DND-41 (cell line): ENCODE data around the gene ARMC9.

Experiments
- EZH2 ChIP-seq: IDR thresholded peaks from 3 replicates; pipeline ENCODE4 v1.6.1; 2012; ENCODE audit warnings: borderline replicate concordance, low read depth, mild to moderate bottlenecking, moderate library complexity, low read length, inconsistent platforms; ENCODE audit not compliant: severe bottlenecking
- TF ChIP-seq, protein P1 (sequence below): IDR thresholded peaks from 2 replicates; pipeline ENCODE4 v1.5.1; 2012; ENCODE audit warnings: borderline replicate concordance, low read length, moderate library complexity, mild to moderate bottlenecking; ENCODE audit not compliant: poor library complexity, severe bottlenecking; ENCODE audit errors: extremely low read depth

DNA sequence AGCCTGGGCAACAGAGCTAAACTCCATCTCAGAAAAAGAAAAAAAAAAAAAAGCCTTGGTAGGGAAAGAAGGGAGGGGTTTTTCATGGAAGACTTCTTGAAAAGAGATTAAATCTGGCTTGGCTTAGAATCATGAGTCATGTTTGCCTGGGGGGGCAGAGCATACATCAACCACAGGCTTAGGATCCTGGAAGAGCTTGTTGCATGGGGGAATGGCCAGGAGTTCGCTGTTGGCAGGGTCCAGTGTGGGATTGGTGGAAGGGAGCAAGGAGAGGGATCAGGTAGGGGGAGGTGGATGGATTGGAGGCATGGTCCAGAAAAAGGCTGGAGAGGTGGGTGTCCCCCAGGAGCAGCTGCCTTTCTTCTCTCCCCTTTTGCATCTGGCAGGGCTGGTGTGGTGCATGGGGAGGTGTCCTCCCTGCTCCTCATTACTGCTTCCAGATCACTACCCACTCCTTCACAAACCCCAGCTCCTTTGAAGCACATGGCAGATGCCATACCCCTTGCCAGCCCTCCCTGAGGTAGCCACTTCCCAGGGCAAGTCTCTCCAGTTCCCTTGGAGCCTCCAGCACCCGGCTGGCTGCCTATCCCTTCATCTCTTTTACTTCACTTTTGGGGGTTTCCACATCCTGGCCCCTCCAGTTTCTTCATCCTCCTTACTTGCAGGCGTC, 2.5 kb downstream of the ARMC9 start:
- TF ChIP-seq, protein P1, sequence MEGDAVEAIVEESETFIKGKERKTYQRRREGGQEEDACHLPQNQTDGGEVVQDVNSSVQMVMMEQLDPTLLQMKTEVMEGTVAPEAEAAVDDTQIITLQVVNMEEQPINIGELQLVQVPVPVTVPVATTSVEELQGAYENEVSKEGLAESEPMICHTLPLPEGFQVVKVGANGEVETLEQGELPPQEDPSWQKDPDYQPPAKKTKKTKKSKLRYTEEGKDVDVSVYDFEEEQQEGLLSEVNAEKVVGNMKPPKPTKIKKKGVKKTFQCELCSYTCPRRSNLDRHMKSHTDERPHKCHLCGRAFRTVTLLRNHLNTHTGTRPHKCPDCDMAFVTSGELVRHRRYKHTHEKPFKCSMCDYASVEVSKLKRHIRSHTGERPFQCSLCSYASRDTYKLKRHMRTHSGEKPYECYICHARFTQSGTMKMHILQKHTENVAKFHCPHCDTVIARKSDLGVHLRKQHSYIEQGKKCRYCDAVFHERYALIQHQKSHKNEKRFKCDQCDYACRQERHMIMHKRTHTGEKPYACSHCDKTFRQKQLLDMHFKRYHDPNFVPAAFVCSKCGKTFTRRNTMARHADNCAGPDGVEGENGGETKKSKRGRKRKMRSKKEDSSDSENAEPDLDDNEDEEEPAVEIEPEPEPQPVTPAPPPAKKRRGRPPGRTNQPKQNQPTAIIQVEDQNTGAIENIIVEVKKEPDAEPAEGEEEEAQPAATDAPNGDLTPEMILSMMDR = no peak
- TF ChIP-seq EZH2 = no peak
